ENCODE measurements around the gene S100P. TPM values are rescaled to one million over a fixed set of nuclear protein-coding genes. Genes with fewer than 3 reads are reported as not detected.

Gene S100P
- polyA plus RNA-seq, 2 of the 4 experiments (the other 2 are of a cell fraction) = 20.9 to 171 TPM

GRCh38 chr4:6697131-6697530, 3.5 kb downstream of the S100P start:
- no peak for FAIRE-seq
- Histone ChIP-seq H3K4me1 (peaks cover 45% of the 10 kb centered on the region), H3K4me3 (no peak overlapping the region), H3K27ac (peak overlapping the region; percentile 84 to 88; a peak in 4 of 6 replicates), H3K9me3 (no peaks in the 10 kb centered on the region), H3K4me2 (no peak overlapping the region)
- DNase-seq (ENCODE audit: low read depth in 1 of 2, low spot score in 1 of 2) = no peak
- TF ChIP-seq EP300 (IDR thresholded peaks at IDR 0.05) (no peak), CBX2 (IDR thresholded peaks at IDR 0.05; ENCODE audit: borderline replicate concordance, low read depth) (no peak), JUN (IDR thresholded peaks at IDR 0.05) (no peak)
- no peak for ATAC-seq
- ChIA-PET POLR2A (no interaction called here), CTCF (interaction anchor here (1.3 kb wide), 1 partner anchor 177 kb away, joined by 5 read pairs; no protein-coding TSS in a partner anchor)
- 94% methylated on average over 6 of the region's 6 CpGs for WGBS (ENCODE audit: missing lambda C conversion rate)

GRCh38 chr4:6699388-6699787, 5.7 kb downstream of the S100P start:
- Histone ChIP-seq H3K9me3 (peaks cover 14% of the 10 kb centered on the region), H3K4me3 (no peak overlapping the region), H3K4me1 (peaks cover 27% of the 10 kb centered on the region), H3K27ac (no peak overlapping the region), H3K4me2 (no peak overlapping the region)
- ATAC-seq = no peak
- no peak for FAIRE-seq
- POLR2A ChIA-PET = no interaction called here
- no peak for TF ChIP-seq MAFK (IDR thresholded peaks at IDR 0.05; ENCODE audit: partially characterized antibody)
- no peak for TF ChIP-seq HOXB13 (CRISPR knock-in tag; IDR thresholded peaks at IDR 0.05; ENCODE audit: low read depth)
- DNase-seq (ENCODE audit: low read depth in 1 of 2, low spot score in 1 of 2) = no peak
- WGBS (ENCODE audit: missing lambda C conversion rate) = 80% methylated on average over 5 of the region's 5 CpGs
- CTCF ChIA-PET = interaction anchor here (1.4 kb wide), 1 partner anchor 368 kb away, joined by 3 read pairs; no protein-coding TSS in a partner anchor

- Histone ChIP-seq H3K27ac (no peak overlapping the region), H3K4me1 (peaks cover 22% of the 10 kb centered on the region), H3K4me3 (no peak overlapping the region), H3K4me2 (no peak overlapping the region), H3K9me3 (peaks cover 14% of the 10 kb centered on the region)
- WGBS (ENCODE audit: missing lambda C conversion rate) = 58% methylated on average over 1 of the region's 1 CpG
- ChIA-PET POLR2A (no interaction called here), CTCF (interaction anchor here (0.6 to 1.4 kb wide), 3 partner anchors 33 to 449 kb away, joined by 3 to 4 read pairs (median 3); no protein-coding TSS in a partner anchor)
- TF ChIP-seq HOXA7 (CRISPR knock-in tag; IDR thresholded peaks at IDR 0.05) = no peak
- no peak for TF ChIP-seq TP53 (CRISPR knock-in tag; IDR thresholded peaks at IDR 0.05)
- TF ChIP-seq SMC3 (IDR thresholded peaks at IDR 0.05) = no peak
- no peak for TF ChIP-seq CBX2 (IDR thresholded peaks at IDR 0.05; ENCODE audit: borderline replicate concordance, low read depth)
- no peak for TF ChIP-seq MAZ (IDR thresholded peaks at IDR 0.05; ENCODE audit: borderline replicate concordance, low read depth, low read length)
- no peak for TF ChIP-seq POLR2AphosphoS2 (conservative IDR thresholded peaks at IDR 0.05; ENCODE audit: low read length)
- TF ChIP-seq RNF2 (IDR thresholded peaks at IDR 0.05; ENCODE audit: borderline replicate concordance, low read depth) = no peak
- no peak for TF ChIP-seq FOXS1 (CRISPR knock-in tag; IDR thresholded peaks at IDR 0.05)
- DNase-seq (ENCODE audit: low read depth in 1 of 2, low spot score in 1 of 2) = no peak
- no peak for FAIRE-seq
- ATAC-seq = no peak
These were observed 6.2 kb downstream of the S100P start for GRCh38 chr4:6699903-6700302.

GRCh38 chr4:6701371-6701770, 7.7 kb downstream of the S100P start:
- H3K27ac ChIP-seq = no peak overlapping the region
- ChIA-PET POLR2A (interaction anchor here (0.9 kb wide), 1 partner anchor 25 kb away, joined by 3 read pairs; no protein-coding TSS in a partner anchor), CTCF (interaction anchor here (0.6 to 2.5 kb wide), 3 partner anchors 10 to 26 kb away, joined by 3 to 9 read pairs (median 6); no protein-coding TSS in a partner anchor)
- H3K9me3 ChIP-seq = peaks cover 14% of the 10 kb centered on the region
- FAIRE-seq (no peak), DNase-seq (ENCODE audit: low read depth in 1 of 2, low spot score in 1 of 2) (peak in 1 of 2 experiments; percentile 32), ATAC-seq (no peak)
- H3K4me3 ChIP-seq = no peak overlapping the region
- H3K4me2 ChIP-seq = no peak overlapping the region
- peaks cover 7% of the 10 kb centered on the region for H3K4me1 ChIP-seq
- 74% methylated on average over 13 of the region's 13 CpGs for WGBS (ENCODE audit: missing lambda C conversion rate)
- TF ChIP-seq ZFP36 (IDR thresholded peaks at IDR 0.05; ENCODE audit: borderline replicate concordance, partially characterized antibody) = no peak
- TF ChIP-seq PBX3 (IDR thresholded peaks at IDR 0.05) = no peak
- no peak for TF ChIP-seq JUNB (IDR thresholded peaks at IDR 0.05)
- no peak for TF ChIP-seq EHMT2 (IDR thresholded peaks at IDR 0.05; ENCODE audit: low read depth)
- no peak for TF ChIP-seq RARB (CRISPR knock-in tag; IDR thresholded peaks at IDR 0.05)
- no peak for TF ChIP-seq NR3C1 (IDR thresholded peaks at IDR 0.05)
- no peak for TF ChIP-seq RAD21 (conservative IDR thresholded peaks at IDR 0.05 in 1 of 2, IDR thresholded peaks at IDR 0.05 in 1 of 2)
- no peak for TF ChIP-seq MAZ (IDR thresholded peaks at IDR 0.05; ENCODE audit: borderline replicate concordance, low read depth, low read length)
- TF ChIP-seq EP300 (IDR thresholded peaks at IDR 0.05) = no peak
- no peak for TF ChIP-seq KDM1A (IDR thresholded peaks at IDR 0.05; ENCODE audit: low read depth)
- TF ChIP-seq FOXS1 (CRISPR knock-in tag; IDR thresholded peaks at IDR 0.05) = no peak
- TF ChIP-seq CHD2 (IDR thresholded peaks at IDR 0.05; ENCODE audit: low read length, partially characterized antibody) = no peak
- TF ChIP-seq RFX5 (IDR thresholded peaks at IDR 0.05) = no peak
- no peak for TF ChIP-seq HMGXB4 (CRISPR knock-in tag; IDR thresholded peaks at IDR 0.05; ENCODE audit: borderline replicate concordance)
- no peak for TF ChIP-seq SREBF2 (IDR thresholded peaks at IDR 0.05)
- no peak for TF ChIP-seq E2F6 (IDR thresholded peaks at IDR 0.05; ENCODE audit: borderline replicate concordance, low read depth)

Measured in A549 (cell line).